Endothelial cell (in vitro differentiated cells): Measurements from ENCODE around the gene PAH. TPM values are rescaled to one million over a fixed set of nuclear protein-coding genes. Genes with fewer than 3 reads are reported as not detected.

Experiments
- DNase-seq: peaks from one replicate; pipeline ENCODE4 v3.0.0; 2021; ENCODE audit warnings: low spot score
- H3K27ac Mint-ChIP-seq: one replicate; pipeline ENCODE4 v1.8.0; 2021; ENCODE audit warnings: mixed read lengths, inconsistent platforms; ENCODE audit not compliant: unreplicated experiment
- H3K27me3 Mint-ChIP-seq: one replicate; pipeline ENCODE4 v1.8.0; 2021; ENCODE audit warnings: mild to moderate bottlenecking, moderate library complexity, mixed read lengths, inconsistent platforms; ENCODE audit not compliant: unreplicated experiment
- H3K36me3 Mint-ChIP-seq: one replicate; pipeline ENCODE4 v1.8.0; 2021; ENCODE audit warnings: mild to moderate bottlenecking, low read depth, mixed read lengths, inconsistent platforms; ENCODE audit not compliant: unreplicated experiment
- H3K4me1 Mint-ChIP-seq: one replicate; pipeline ENCODE4 v1.8.0; 2021; ENCODE audit warnings: mild to moderate bottlenecking, mixed read lengths, inconsistent platforms; ENCODE audit not compliant: unreplicated experiment
- H3K4me3 Mint-ChIP-seq: one replicate; pipeline ENCODE4 v1.8.0; 2021; ENCODE audit warnings: mild to moderate bottlenecking, mixed read lengths, inconsistent platforms; ENCODE audit not compliant: unreplicated experiment
- H3K9me3 Mint-ChIP-seq: one replicate; pipeline ENCODE4 v1.8.0; 2021; ENCODE audit warnings: mixed read lengths, inconsistent platforms; ENCODE audit not compliant: unreplicated experiment
- total RNA-seq: library from RNA; stranded (reverse); fragmentation: NEBNext Ultra II Directional; extraction: Animal tissue kit (Norgen Biotek cat#: 25700); gene quantifications from one replicate; pipeline ENCODE4 v1.2.1, GENCODE V29; 2021; ENCODE audit not compliant: unreplicated experiment
- TF ChIP-seq, protein P1 (sequence below): fragments of 200-600 bp; sonication (generic); IDR thresholded peaks from one replicate; pipeline ENCODE4 v1.5.0; 2021; ENCODE audit warnings: antibody characterized with exemption; ENCODE audit not compliant: unreplicated experiment

PAH gene
- total RNA-seq, 1 donor from 2014 or later: not detected

DNA sequence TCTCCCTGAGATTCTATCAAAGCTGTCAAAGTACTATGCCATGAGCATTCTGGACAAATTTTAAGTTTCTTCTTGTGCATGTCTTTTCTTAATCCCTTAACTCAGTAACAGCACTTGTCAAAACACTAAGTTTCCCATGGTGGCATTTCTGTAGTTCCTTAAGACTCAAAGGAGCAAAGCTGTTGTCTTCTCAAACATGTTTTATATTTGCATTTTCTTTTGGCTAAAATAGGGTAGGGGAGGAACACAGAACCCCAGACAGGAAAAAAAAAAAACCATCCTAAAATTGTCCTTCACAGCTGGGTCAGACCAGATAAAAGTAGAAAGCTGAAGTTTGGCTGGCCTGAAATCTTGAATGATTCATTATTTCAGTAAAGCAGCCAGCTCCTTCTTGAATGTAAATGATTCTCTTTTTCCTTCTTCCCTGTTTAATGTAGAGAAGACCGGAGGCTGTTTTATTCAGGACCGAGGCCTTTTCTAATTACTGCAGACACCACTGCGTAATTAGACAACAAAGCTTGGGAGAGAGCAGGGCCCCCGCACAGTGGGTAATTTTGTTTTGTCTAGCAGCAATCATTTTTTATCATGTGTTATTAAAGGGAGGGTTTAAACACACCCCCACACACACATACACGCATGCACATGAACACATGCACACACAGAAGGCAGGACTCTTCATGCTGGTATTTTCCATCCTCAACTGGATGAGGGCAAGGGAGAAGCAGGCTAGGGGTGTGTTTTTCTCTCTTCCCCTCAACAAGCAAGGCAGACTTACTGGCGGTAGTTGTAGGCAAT is 51.0 kb downstream of the PAH start:
- Mint-ChIP-seq H3K4me3 (no peak overlapping the region), H3K27me3 (no peaks in the 10 kb centered on the region), H3K36me3 (no peaks in the 10 kb centered on the region), H3K9me3 (no peaks in the 10 kb centered on the region), H3K27ac (no peak overlapping the region), H3K4me1 (no peaks in the 10 kb centered on the region)
- no peak for DNase-seq
- TF ChIP-seq, protein P1, sequence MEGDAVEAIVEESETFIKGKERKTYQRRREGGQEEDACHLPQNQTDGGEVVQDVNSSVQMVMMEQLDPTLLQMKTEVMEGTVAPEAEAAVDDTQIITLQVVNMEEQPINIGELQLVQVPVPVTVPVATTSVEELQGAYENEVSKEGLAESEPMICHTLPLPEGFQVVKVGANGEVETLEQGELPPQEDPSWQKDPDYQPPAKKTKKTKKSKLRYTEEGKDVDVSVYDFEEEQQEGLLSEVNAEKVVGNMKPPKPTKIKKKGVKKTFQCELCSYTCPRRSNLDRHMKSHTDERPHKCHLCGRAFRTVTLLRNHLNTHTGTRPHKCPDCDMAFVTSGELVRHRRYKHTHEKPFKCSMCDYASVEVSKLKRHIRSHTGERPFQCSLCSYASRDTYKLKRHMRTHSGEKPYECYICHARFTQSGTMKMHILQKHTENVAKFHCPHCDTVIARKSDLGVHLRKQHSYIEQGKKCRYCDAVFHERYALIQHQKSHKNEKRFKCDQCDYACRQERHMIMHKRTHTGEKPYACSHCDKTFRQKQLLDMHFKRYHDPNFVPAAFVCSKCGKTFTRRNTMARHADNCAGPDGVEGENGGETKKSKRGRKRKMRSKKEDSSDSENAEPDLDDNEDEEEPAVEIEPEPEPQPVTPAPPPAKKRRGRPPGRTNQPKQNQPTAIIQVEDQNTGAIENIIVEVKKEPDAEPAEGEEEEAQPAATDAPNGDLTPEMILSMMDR: no peak

GRCh38 chr12:102862486-102862885 is 54.6 kb downstream of the PAH start:
- DNase-seq: no peak
- Mint-ChIP-seq H3K4me3 (no peak overlapping the region), H3K27ac (no peak overlapping the region), H3K4me1 (no peaks in the 10 kb centered on the region), H3K27me3 (no peaks in the 10 kb centered on the region), H3K9me3 (no peaks in the 10 kb centered on the region), H3K36me3 (no peaks in the 10 kb centered on the region)
- TF ChIP-seq, protein P1: no peak

GRCh38 chr12:102851246-102851645 is 65.8 kb downstream of the PAH start:
- TF ChIP-seq, protein P1: no peak
- Mint-ChIP-seq H3K27ac (no peak overlapping the region), H3K27me3 (peaks cover 7% of the 10 kb centered on the region), H3K4me3 (no peak overlapping the region), H3K9me3 (no peaks in the 10 kb centered on the region), H3K36me3 (no peaks in the 10 kb centered on the region), H3K4me1 (no peaks in the 10 kb centered on the region)
- DNase-seq: no peak

DNA sequence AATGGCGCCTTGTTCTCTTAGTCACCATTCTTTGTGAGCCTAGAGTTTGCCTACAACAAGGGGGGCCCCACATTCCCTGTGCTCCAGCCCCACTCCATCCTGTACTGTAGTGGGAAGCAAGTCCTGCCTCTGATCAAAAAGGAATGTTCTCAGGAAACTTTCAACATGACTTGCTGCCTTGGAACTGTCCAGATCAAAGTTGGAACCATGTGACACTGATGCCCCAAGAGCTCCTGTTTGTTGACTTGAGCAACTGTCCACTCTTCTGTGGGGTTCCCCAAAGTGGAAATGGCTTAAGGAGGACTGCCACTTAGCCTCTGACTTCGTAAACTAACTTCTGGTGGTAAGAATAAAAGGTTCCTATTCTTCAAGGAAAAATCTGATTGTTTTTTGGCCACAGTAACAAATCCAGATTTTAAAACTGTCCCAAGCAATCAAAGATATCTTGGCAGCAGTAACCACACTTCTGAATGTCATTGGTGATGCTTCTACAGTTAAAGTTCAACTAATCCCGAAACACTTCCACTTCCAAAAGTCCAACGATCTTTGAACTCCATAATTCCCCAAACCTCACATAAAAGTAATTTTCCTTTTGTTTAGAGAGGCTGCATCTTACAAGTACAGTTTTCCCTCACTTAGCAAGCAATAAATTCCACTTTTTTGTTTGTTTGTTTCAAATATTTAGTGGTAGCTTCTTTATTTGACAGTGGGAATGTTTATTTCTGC is 67.2 kb downstream of the PAH start:
- no peak for DNase-seq
- TF ChIP-seq, protein P1: no peak
- Mint-ChIP-seq H3K27ac (no peak overlapping the region), H3K4me1 (no peaks in the 10 kb centered on the region), H3K27me3 (peaks cover 7% of the 10 kb centered on the region), H3K4me3 (no peak overlapping the region), H3K9me3 (no peaks in the 10 kb centered on the region), H3K36me3 (no peaks in the 10 kb centered on the region)

GRCh38 chr12:102848832-102849231 is 68.2 kb downstream of the PAH start:
- TF ChIP-seq, protein P1: no peak

More at GRCh38 chr12:102848832-102849231, 68.2 kb downstream of the PAH start:
- no peaks in the 10 kb centered on the region for H3K4me1 Mint-ChIP-seq
- H3K27me3 Mint-ChIP-seq: peaks cover 7% of the 10 kb centered on the region
- no peaks in the 10 kb centered on the region for H3K36me3 Mint-ChIP-seq
- no peak overlapping the region for H3K4me3 Mint-ChIP-seq
- H3K27ac Mint-ChIP-seq: no peak overlapping the region
- H3K9me3 Mint-ChIP-seq: no peaks in the 10 kb centered on the region
- no peak for DNase-seq
